CD4-positive, alpha-beta T cell treated with Interleukin-12 subunit alpha and Interleukin-12 subunit beta, for 1 hour (primary cell): ENCODE results near the gene PLEKHG3.

Experiments
- DNase-seq: peaks from one replicate; pipeline ENCODE4 v3.0.0-alpha.2; 2020

The PLEKHG3 gene

DNA sequence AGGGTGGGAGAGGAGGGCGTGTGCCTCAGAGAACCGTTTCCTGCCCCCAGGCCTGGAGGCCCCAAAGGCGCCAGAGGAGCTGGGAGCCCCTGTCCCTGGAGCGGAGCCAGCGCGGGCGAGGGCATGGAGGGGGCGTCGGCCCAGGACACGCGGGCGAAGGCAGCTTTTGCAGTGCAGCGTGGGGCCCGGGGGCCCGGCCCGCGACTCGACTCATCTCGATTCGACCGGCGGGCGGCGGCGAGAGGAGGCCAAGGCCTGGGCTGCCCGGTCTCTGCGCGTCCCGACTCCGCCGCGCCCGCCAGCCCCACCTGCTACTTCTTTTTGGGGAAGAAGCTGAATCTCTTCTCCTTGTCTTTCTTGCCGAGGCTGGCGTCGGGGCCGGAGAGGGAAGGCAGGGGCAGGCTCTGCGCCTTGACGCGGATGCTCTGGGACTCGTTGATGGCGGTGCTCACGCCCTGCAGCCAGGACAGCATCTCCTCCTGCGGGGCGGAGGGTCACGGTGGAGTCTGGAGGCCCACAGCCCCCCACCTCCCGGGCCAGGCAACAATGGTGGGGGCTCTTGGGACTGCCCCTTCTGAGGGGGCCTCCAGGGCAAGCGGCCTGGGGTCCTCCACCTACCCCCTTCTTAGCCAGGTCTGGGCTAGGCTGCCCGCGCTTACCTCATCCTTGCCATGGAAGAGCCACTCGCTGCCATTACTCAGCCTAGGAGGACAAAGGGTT lies 44.9 kb downstream of the PLEKHG3 start:
- no peak for DNase-seq

DNA sequence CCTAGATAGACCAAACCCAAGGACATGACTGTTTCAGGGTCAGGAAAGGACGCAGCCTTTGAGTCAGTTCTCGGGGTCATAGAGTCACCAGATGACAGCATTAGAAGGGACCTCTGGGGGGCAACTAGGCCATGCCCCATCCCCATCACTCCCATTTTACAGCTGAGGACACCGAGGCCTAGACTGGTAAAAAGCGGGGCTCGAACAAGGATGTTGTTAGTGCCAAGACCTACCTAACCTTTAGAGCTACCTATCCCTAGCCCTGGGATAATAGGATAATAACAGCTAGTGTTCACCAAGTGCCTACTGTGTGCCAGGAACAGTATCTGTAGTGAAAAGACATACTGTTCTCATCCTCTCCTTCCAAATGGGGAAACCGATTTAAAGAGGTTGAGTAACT lies 48.7 kb downstream of the PLEKHG3 start:
- no peak for DNase-seq

DNA sequence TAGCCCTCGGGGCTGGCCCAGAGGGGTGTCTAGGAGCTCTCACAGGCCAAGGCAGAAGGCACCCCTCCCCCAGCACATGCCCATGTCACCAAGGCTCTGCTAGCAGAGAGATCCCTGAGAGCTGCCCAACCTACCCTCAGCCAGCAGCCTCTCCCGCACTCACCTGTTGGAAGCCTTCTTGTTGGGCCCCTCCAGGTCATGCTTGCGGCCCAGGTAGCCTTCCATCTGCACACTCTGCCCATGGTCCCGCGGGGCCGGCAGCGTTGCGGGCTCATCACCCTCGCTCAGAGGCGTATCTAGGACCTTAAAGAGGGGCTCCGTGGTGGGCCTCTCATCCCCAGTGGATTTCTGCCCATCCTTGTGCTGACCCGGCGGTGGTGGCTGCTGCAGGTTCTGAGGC lies 49.1 kb downstream of the PLEKHG3 start:
- DNase-seq: no peak

DNA sequence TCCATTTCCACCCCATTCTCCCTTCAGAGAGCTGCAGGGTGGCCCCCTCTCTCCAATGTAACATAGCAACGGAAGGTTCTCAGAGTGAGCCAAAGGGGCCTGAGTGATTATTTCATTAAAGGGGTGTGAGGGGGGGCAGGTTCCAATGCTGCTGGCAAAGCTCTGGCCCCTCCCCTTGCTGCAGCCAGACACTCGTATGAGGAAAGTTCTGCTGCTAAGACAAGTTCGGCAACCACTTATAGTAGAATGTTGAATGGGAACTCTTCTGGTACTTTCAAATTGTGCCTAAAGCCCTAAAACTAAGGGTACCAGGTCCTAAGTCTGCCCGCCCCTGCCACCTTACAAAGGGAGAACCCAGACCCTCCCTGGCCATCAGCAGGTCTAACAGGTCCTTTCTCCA lies 49.8 kb downstream of the PLEKHG3 start:
- DNase-seq: no peak

DNA sequence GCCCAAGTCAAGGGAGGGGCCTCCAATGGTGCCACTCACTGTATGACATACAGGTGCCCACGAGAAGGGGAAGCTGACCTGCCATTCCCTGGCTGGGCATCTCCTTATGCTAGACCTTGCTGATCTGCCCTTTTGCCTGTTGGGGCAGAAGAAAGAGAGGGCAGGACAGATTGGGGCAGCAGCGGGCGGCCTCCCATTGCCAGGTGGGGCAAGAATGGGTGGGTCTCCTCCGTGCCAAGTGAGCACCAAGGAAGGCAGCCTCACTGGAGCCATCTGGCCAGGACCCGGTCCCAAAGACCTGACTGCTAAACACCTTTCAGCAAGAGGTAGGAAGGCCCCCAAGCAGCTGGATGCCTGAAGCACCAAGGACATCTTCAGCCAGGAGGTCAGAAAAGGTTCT lies 50.5 kb downstream of the PLEKHG3 start:
- no peak for DNase-seq

DNA sequence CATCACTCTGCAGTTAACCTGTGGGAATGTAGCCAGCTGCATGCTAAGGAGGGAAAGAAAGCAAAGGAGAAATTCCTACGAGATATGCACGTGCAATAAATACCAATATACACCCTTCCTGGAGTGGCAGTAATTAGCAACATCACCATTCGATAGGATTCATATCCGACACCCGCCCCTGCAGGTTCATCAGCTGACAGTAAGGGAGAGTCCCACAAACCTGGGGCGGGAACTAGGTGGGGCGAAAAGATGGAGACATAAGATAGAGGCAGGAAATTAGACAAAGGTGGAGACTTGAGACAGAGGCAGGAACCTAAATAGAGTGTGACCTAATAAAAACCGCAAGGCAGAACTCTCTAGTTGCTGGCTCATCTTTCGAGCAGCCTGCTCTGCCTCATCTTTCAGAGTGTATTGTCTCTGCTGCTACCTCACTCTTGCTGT lies 51.6 kb downstream of the PLEKHG3 start:
- DNase-seq: peak; percentile 85

DNA sequence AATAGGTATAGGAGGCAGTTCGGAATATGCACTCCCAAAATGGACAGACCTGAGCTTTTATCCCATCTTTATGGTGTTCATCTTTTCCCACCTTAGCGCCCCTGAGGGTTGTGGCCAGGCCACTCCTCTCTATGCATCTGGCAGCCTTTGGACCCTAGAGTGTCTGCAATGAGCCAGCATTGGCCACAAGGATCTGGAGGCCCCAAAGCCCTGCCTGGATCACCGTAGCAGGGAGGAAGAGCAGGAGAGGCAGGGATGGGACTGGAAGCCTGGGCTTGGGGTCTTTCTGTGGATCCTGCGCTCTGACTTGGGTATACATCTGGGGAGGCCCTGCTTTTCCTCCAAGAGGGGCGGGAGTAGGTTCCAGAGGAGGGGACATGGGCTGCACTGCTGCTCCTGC lies 52.5 kb downstream of the PLEKHG3 start:
- DNase-seq: no peak

DNA sequence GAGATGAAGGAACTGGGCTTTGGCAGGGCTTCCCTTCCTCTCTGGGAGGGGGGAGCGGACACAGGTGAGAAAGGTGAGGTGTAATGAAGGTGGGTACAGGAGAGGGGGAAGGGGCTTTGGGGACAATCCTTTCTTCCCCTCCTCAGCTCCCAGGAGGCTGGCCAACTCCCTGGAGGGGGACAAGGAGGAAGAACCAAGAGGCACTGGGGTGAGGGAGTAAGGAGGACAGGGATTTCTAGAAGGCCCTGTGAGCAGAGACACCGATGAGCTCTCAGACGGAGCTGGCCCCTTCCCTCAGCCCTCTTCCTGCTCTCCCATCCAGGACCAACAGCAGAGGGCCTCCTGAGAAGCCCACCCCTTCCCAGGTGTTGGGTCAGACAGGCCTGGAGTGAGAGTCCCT lies 53.4 kb downstream of the PLEKHG3 start:
- no peak for DNase-seq

DNA sequence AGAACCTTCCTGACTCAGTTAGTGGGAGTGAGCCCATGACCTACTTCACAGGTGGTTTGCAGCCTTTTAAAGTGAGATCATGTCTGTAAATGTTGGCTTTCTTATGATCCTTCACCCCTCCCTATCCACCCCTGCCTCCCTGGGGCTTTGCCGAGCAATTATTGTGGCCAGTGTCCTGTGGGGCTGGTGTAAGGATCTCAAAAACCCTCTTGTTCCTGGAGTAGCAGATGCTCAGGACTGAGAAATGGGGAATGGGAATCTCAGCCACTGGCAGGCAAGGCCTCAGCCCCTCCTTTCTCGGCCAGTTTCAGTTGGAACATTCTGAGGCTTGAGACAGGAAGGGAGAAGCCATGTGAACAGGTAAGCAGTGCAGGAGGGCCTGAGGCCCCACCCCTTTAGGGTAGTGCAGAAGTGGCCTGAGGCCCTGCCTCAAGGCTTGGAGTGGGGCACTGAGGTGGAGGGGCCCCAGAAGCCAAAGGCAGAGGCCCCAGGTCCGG lies 53.8 kb downstream of the PLEKHG3 start:
- peak; percentile 24 for DNase-seq

DNA sequence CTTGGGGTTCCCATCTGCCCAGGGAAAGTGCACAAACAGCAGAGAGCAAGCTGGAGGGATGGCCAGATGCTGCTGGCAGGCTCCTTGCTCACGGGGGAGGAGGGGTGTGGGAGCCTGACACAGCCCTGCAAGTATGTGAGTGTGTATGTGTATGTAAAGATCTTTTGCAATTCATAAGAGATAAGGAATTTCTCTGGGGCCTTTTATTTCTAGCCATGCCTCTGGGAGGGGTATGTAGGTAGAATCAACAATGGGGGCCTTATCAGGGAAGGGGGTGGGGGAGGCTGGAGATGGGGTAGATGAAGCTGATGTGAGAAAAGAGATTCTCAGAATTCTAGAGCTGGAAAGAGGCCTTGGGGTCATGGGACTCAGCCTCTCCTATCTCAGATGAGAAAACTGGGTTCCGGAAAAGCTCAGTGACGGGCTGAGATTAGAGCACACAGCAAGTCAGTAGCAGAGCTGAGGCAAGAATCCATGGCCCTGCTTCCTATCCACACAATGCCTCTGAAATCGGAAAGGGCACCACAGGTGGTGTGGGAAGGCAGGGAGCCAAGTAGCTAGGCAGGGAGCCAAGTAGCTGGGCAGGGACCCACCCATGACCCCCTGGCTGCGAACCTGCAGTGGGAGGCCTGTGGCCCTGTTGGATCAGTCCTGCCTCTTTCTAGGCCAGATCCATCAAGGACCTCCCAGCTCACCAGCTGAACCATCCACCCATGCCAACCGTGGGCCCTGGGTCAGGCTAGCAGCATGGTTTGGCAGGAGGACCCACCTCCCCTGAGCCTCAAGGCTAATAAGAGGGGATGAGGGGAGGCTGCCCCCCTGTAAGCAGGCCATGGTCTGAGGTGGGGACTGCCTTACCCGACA lies 54.7 kb downstream of the PLEKHG3 start:
- no peak for DNase-seq

DNA sequence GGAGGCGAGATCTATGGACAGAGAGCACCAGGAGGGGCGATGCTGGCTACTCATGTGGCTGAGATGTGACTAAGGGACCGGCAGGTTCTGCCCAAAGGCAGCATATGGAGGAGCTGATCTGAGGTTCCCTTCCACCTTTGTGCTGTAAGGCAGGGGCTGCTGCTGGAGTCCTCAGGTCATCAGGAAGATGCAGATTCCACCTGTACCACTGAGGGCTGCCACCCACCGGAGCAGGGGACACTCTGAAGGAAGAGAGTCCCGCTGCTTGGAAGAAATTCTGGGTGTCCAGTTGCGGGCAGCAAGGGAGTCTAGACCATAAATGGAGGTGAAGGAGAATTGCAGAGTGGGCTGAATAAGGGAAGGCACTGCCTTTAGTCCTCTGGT lies 55.3 kb downstream of the PLEKHG3 start:
- DNase-seq: no peak

DNA sequence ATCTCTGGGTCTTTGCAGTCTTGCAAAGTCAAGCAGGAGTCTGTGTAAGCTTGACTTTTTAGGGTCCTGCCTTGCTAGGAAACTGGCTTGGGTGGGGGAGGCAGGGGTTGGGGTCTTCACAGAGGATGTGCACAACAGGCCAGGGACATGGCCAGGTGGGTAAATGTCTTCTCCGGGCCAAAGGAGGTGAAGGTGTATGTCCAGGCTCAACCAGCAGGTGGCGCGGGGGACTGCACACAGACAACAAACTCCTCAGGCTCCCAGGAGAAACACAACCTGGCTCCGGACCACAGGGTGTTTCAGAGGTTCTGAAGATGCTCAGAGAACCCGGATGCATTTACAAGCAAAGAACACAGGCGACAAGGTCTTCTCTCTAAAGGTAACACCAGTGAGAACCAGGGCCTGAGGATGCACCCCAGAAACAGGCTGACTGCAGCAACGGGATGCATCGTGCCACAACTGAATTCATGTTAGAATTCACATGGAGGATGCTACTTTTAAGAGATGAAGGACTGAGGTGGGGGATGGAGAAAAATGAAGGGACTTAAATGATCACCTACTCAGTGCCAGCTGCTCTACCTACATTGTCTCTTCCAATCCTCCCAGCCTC lies 56.0 kb downstream of the PLEKHG3 start:
- DNase-seq: peak; percentile 68

DNA sequence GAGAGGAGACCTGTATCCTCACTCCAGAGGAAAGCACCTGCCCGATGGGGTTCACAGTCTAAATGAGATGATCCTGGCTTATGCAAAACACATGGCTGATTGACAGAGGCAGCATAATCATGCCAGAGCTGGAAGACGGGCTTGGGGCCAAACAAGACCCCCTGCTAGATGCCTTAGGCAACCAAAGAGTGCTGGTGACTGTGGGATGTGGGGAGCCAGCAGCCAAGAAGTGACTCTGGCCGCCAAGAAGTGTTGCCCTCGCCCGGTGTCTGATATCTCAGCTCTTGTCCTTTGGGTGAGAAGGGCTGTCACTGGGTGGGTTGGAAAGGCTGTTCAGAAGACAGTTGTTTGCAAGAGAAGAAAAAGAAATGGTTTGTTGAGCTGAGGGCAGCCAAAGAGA lies 56.7 kb downstream of the PLEKHG3 start:
- DNase-seq: no peak

DNA sequence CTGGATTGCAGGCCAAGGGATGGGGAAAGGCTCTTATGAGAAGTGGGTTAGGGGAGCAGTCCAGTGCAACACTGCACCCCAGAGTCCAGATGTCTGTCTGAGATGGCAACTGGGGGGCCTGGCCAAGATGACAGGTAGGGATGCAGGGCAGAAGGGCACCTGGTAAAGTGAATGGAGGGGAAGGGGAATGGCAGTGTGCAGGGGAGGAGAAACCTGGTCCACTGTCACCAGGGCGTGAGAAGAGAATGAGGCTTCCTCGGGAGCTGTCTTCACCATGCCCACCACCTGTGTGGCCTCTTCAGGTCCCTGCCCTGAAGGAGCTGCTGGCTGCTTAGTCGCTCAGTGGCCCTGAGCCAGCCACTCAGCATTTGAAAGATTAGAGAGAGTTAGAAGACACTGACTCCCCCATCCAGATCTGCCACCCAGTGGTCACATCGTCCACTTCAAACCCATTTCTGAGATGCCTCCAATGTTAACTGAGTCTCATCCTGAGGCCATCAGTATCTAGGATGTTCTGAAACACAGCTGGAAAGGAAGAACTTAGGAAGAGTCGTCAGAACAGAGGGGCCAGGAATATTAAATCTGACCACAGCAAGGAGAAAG lies 57.3 kb downstream of the PLEKHG3 start:
- DNase-seq: no peak

DNA sequence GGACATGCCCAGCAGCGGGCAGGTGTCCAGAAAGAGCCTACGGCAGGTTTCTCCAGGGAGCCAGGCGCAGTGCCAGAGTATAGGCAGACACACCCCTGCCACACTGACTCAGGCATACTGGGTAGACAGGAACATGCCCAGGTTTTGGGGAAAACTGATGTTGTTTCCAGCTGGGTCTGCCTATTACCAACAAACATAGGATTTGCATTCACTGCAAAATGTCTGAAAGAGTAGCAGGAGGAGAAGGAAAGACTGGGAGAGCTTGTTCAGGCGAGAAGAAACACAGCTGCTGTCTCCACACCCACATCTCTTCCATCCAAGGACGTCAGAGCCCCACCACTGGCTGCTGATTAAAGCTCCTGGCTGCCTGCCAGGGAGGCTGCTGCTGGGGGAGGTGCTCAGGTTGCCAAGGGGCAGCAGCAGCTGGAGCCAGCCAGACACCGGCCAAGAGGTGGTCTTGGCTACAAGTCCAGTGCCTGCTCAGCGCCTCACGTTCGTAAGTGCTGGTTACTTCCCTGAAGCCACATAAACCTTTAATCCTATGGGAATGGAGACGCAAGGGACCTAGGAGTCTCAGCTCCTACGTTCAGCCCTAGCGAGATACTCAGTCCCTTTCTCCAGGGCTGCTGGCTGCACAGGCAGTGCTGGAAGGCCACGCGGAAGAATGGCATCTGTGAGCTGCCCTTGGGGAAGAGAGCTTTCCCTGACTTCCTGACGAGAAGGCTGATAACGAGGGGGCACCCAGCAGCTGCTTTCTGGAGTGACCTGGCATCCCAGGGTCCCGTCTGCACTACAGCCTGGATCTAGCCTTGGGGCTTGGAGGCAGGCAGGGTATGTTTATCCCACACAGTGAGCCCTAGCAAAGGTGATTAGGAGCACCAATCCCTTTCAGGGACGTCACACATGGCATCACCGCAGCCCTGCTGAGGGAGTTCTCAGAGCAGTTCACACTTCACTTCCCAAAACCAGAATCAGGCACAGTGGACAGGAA lies 58.1 kb downstream of the PLEKHG3 start:
- DNase-seq: peak; percentile 49

DNA sequence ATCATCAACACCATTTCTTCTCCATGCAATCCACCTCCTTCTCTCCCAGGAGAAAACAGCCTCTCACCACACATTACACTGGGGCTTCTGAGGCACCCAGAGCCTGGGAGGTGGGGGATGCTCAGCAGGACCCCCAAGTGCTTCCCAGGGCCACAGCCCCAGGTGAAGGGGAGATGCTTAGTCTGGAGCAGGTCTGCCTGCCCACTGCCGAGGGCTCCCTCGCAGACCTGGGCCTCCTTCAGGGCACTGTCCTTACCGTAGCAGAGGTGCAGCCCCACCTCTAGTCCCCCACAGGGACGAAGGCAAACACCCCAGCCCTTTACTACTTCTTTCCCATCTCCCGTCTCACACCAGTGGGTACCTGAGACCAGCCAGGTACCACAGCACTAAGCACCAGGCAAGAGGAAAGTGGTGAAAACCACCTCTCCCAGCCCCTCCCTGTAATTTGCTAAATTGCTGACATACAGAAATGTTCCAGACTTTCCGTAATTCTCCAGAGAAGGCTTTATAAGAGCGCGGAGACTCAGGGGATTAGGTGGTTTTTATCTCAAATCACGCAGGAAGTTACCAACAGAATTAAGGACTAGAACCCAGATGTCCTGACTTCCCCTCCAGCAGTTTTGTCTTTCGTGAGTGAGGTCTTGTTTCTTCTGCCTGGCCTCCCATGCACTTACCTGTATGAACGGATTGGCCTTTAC lies 59.0 kb downstream of the PLEKHG3 start:
- DNase-seq: no peak

DNA sequence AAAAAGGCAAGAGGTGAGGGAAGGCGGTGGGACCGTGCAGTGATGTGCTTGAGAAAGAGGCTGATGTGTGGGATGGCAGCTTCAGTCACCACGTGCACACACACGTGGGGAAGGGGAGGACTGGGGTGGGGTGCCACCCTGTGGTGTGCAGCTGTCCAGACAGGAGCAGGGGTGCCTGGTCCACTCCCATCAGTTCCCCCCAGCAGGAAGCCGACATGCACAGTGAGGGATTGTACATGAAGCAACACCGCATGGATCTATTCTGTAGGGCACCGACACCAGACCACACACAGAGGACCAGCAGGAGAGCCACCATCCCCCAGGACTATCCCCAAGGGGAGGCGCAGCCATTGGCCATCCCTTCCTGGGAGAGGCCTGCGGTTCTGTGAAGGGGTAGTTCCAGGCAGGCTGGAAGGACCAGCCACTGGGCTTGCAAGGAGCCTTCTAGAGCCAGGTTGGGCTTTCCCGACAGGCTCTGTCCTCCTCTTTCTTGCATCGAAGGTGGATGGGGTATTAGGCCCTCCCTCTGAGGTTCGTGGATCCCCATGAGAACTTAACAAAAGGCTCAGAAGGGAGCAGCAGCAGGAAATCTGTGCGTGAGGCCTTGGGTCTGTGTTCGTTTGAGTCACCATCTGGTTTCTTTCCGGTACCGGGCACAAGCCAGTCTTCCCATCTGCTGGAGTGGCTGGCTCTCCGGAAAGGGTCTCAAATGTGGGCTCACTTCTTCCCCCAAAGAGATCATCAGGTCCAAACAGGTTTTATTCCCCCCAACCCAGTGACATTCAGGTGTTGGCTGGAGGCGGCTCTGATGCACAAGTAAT lies 59.8 kb downstream of the PLEKHG3 start:
- no peak for DNase-seq

DNA sequence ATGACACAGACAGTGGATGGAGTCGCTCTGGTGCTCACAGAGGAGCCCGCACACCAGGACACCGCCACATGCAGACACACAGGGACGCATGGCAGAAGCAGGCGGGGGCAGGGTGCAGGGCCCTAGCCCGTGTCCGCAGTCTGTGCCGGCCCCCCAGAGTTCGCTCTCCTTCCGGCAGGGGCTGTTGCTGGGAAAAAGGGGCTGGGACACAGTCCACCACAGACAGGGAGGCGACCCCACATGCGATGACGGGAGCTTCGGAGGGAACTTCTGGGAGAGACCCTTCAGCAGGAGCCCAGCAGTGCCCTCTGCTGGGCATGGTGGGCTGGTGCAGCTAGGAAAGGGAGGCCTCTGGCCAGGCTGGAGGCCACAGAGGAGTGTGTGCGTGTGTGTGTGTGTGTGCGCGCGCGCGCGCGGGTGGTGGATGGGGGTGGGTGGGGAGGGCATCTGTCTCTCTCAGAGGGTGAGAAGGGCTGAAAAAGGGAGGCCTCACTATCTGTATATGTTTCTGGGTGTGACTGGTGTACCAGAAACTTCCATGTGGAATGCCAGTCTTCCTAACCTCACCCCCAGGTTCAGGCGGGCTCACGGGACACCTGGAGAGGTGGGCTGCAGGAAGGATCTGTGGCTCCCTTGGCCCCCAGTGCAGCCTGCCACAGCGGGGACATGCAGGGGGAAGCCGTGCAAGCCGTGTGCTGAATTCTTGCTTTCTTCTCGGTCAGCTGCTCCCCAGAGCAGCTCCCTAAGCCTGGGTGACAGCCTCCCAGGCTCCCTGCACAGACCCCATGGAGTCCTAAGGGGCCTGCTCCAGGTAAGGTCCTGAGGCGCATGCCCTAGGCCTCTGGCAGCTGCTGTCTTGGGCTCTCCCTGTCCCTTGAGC lies 60.7 kb downstream of the PLEKHG3 start:
- DNase-seq: peak; percentile 78

DNA sequence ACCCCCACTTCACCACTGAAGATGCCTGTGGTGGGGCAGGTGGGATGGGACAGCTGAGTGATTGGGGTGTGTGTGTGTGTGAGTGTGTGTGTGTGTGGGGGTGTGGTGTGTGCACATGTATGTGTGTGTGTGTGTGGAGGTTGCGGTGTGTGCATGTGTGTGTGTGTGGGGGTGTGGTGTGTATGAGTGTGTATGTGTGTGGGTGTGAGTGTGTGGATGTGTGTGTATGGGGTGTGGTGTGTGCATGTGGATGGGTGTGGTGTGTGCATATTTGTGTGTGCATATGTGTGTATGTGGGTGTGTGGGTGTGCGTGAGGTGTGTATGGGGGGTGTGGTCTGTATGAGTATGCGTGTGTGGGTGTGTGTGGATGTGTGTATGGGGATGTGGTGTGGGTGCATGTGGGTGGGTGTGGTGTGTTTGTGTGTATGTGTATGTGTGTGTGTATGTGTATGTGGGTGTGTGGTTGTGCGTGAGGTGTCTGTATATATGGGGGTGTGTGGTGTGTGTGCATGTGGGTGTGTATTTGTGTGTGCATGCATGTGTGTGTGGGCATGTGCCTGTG lies 61.6 kb downstream of the PLEKHG3 start:
- no peak for DNase-seq
